ENCODE results near the gene ACTL8. TPM values are rescaled to one million over a fixed set of nuclear protein-coding genes. Genes with fewer than 3 reads are reported as not detected.

Gene ACTL8
- total RNA-seq, 1 donor from 2014 or later = not detected

- no peak overlapping the region for H3K27ac Mint-ChIP-seq (ENCODE audit: unreplicated experiment)
- no peak overlapping the region for H3K4me3 Mint-ChIP-seq (ENCODE audit: unreplicated experiment)
- peaks cover 1% of the 10 kb centered on the region for H3K9me3 Mint-ChIP-seq (ENCODE audit: unreplicated experiment)
- no peak for DNase-seq
- H3K27me3 Mint-ChIP-seq (ENCODE audit: unreplicated experiment) = peaks cover 2% of the 10 kb centered on the region
- peaks cover 12% of the 10 kb centered on the region for H3K36me3 Mint-ChIP-seq (ENCODE audit: unreplicated experiment)
- peaks cover 11% of the 10 kb centered on the region for H3K4me1 Mint-ChIP-seq (ENCODE audit: low read depth, unreplicated experiment)
- TF ChIP-seq CTCF (IDR thresholded peaks at IDR 0.05; ENCODE audit: partially characterized antibody, unreplicated experiment) = no peak
Observed at GRCh38 chr1:17791055-17791390, 35.9 kb downstream of the ACTL8 start.

- Mint-ChIP-seq H3K27me3 (ENCODE audit: unreplicated experiment) (peaks cover 2% of the 10 kb centered on the region), H3K36me3 (ENCODE audit: unreplicated experiment) (peaks cover 12% of the 10 kb centered on the region), H3K4me3 (ENCODE audit: unreplicated experiment) (no peak overlapping the region), H3K9me3 (ENCODE audit: unreplicated experiment) (peaks cover 1% of the 10 kb centered on the region), H3K4me1 (ENCODE audit: low read depth, unreplicated experiment) (peaks cover 12% of the 10 kb centered on the region), H3K27ac (ENCODE audit: unreplicated experiment) (no peak overlapping the region)
- no peak for DNase-seq
- no peak for TF ChIP-seq CTCF (IDR thresholded peaks at IDR 0.05; ENCODE audit: partially characterized antibody, unreplicated experiment)
Observed at GRCh38 chr1:17791480-17791879, 36.3 kb downstream of the ACTL8 start.

GRCh38 chr1:17792421-17792820, 37.3 kb downstream of the ACTL8 start:
- H3K27me3 Mint-ChIP-seq (ENCODE audit: unreplicated experiment) = peaks cover 2% of the 10 kb centered on the region
- no peak overlapping the region for H3K4me3 Mint-ChIP-seq (ENCODE audit: unreplicated experiment)
- DNase-seq = no peak
- H3K9me3 Mint-ChIP-seq (ENCODE audit: unreplicated experiment) = peaks cover 1% of the 10 kb centered on the region
- TF ChIP-seq CTCF (IDR thresholded peaks at IDR 0.05; ENCODE audit: partially characterized antibody, unreplicated experiment) = no peak
- H3K27ac Mint-ChIP-seq (ENCODE audit: unreplicated experiment) = no peak overlapping the region
- peaks cover 12% of the 10 kb centered on the region for H3K36me3 Mint-ChIP-seq (ENCODE audit: unreplicated experiment)
- peaks cover 14% of the 10 kb centered on the region for H3K4me1 Mint-ChIP-seq (ENCODE audit: low read depth, unreplicated experiment)

GRCh38 chr1:17795081-17795809, 40.1 kb downstream of the ACTL8 start:
- Mint-ChIP-seq H3K9me3 (ENCODE audit: unreplicated experiment) (peaks cover 1% of the 10 kb centered on the region), H3K4me3 (ENCODE audit: unreplicated experiment) (no peak overlapping the region), H3K27me3 (ENCODE audit: unreplicated experiment) (peaks cover 2% of the 10 kb centered on the region), H3K36me3 (ENCODE audit: unreplicated experiment) (peaks cover 12% of the 10 kb centered on the region), H3K27ac (ENCODE audit: unreplicated experiment) (no peak overlapping the region), H3K4me1 (ENCODE audit: low read depth, unreplicated experiment) (peaks cover 26% of the 10 kb centered on the region)
- no peak for TF ChIP-seq CTCF (IDR thresholded peaks at IDR 0.05; ENCODE audit: partially characterized antibody, unreplicated experiment)
- no peak for DNase-seq

GRCh38 chr1:17795836-17796645, 40.9 kb downstream of the ACTL8 start:
- H3K27me3 Mint-ChIP-seq (ENCODE audit: unreplicated experiment) = peaks cover 2% of the 10 kb centered on the region
- H3K27ac Mint-ChIP-seq (ENCODE audit: unreplicated experiment) = no peak overlapping the region
- H3K9me3 Mint-ChIP-seq (ENCODE audit: unreplicated experiment) = peaks cover 1% of the 10 kb centered on the region
- TF ChIP-seq CTCF (IDR thresholded peaks at IDR 0.05; ENCODE audit: partially characterized antibody, unreplicated experiment) = no peak
- H3K4me1 Mint-ChIP-seq (ENCODE audit: low read depth, unreplicated experiment) = peaks cover 26% of the 10 kb centered on the region
- H3K36me3 Mint-ChIP-seq (ENCODE audit: unreplicated experiment) = peaks cover 12% of the 10 kb centered on the region
- DNase-seq = no peak
- H3K4me3 Mint-ChIP-seq (ENCODE audit: unreplicated experiment) = no peak overlapping the region
